Prostate gland (tissue), 2 donors: ENCODE results near the gene CHAF1A.

ENCODE experiments used
- POLR2A ChIP-seq: fragments of 450-650 bp; IDR thresholded peaks from one replicate; pipeline ENCODE4 v1.6.1; 2016; ENCODE audit warnings: antibody characterized with exemption, mild to moderate bottlenecking
- TF ChIP-seq, protein P1 (sequence below), 4 experiments: fragments of 200-600 bp in 2 of 4; fragments of 450-650 bp in 2 of 4; sonication (generic) in 2 of 4; IDR thresholded peaks; 1 replicate in 3 of 4; 2 replicates in 1 of 4; pipeline ENCODE4 v1.5.1; 2016 to 2019; ENCODE audit warnings: antibody characterized with exemption in 4 of 4, mild to moderate bottlenecking in 2 of 4, moderate library complexity in 2 of 4

DNA sequence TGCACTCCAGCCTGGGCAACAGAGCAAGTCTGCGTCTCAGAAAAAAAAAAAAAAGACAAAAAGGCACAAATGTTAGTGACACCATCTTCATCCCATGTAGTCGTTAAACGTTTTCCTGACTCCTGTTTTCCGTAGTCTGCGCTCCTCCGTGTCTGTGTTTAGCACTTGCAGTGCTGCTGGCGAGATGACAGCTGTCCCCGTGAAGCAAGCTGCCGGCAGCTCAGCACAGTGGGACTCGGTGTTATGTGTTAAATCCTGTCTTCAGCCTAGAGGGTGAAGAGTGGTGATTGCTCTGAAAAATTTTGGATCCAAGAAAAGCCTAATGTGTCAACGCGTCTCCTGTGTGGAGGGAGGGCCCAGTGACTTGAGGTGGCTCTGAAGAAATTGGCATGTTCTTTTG, 36.8 kb downstream of the CHAF1A start:
- no peak for TF ChIP-seq POLR2A
- TF ChIP-seq, protein P1, sequence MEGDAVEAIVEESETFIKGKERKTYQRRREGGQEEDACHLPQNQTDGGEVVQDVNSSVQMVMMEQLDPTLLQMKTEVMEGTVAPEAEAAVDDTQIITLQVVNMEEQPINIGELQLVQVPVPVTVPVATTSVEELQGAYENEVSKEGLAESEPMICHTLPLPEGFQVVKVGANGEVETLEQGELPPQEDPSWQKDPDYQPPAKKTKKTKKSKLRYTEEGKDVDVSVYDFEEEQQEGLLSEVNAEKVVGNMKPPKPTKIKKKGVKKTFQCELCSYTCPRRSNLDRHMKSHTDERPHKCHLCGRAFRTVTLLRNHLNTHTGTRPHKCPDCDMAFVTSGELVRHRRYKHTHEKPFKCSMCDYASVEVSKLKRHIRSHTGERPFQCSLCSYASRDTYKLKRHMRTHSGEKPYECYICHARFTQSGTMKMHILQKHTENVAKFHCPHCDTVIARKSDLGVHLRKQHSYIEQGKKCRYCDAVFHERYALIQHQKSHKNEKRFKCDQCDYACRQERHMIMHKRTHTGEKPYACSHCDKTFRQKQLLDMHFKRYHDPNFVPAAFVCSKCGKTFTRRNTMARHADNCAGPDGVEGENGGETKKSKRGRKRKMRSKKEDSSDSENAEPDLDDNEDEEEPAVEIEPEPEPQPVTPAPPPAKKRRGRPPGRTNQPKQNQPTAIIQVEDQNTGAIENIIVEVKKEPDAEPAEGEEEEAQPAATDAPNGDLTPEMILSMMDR (IDR thresholded peaks at IDR 0.05), result no peak
